NCI-H2196 (cell line): ENCODE results near the gene ATP4B.
A peak's percentile ranks its signal among the peaks of the same experiment; 100 is the strongest.

Experiments
- DNase-seq: peaks from one replicate; lab custom pipeline; 2025; ENCODE audit not compliant: unreplicated experiment; lab: John Stamatoyannopoulos, UW

The ATP4B gene

DNA sequence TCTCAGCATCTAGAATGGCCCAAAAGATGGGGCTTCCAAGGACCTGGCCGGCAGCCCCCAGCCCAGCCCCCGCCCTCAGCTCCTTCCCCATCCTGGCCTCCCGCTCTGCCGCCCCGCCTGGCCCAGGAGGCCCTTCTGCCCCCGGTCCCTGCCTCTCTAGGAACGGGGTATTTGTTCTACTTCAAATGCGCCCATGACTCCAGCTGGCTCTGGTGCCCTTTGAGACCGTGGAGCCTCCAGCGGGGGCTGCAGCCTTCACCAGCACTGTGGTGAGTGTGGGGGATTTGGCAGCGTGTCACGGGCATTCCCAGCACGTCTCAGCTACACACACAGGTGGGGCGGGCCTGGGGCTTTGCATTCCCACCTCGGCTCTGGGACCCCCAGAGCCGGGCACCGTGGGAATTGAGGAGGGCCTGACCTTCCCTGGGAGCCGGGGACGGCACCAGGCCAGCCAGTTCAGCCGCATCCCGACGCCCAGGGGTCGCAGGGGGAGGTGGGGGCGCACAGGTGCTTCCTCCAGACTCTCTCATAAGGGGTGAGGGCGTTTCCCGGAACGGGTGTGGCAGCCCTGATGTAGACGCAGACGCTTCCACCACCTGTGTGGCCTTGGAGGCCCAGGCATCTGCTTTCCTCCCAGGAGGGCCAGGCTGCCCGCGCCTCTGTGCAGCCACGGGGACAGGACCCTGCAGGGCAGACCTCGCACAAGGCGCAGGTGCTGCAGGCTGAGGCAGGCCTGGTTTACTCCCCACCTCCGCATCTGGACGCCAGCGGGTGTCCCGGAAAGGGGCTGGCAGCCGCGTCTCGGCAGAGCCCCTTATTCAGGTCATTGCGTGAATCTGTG lies 947 bp downstream of the ATP4B start:
- no peak for DNase-seq

DNA sequence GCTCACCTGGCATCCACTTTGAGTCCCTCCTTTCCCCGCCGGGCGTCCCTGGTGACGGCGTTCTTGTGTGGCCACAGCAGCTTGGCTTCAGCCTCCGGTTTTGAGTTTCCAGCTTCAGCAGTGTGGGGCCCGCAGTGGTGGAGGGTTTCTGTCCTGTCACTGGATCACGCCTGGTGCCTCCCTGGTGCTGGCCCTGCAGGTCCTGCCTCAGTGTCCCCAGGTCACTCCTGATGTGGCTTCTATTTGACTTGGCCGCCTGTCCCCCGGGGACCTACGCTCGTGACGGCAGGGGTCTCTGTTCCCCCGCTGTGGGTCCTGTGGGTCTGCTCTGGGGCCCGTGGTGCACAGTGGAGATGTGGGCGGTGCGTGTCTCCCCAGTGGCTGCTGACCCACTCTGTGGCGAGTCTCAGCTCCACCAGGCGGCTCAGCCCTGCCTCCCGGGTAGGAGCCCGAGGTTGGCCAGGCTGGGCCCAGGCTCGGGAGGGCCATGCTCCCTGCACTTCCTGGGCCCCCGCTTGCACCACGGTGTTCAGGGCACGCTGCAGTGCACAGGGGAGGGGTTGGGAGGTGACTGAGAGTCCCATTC lies 1.9 kb downstream of the ATP4B start:
- DNase-seq: no peak

DNA sequence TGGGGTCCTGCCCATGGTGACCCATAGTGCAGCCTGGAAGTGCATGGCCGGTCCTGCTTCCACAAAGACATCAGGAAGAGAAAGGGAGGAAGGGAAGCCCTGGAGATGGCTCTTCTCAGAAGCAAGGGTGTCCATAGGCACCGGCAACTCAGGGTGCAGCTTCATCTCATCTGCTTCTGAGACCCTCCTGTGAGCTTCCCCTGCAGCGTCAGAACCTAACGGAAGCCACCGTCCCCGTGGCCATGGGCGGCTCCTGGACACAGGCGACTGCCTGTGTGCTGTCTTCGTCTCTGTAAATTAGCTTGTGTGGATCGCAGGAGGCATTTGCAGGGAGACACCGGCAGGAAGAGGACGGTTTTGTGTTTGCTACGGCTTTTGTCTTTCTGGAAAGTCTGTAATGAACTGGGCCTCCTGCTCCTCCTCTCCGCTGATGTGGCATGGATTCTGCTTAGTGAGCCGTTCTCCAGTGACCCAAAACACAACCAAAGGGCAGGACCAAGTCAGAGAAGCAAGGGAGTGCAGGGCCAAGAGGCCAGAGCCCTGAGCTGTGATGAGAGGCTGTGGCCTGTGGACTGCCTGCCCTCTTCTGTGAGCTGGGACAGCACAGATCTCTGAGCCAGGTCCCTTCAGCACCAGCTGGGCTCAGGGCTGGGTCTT lies 2.5 kb downstream of the ATP4B start:
- no peak for DNase-seq

DNA sequence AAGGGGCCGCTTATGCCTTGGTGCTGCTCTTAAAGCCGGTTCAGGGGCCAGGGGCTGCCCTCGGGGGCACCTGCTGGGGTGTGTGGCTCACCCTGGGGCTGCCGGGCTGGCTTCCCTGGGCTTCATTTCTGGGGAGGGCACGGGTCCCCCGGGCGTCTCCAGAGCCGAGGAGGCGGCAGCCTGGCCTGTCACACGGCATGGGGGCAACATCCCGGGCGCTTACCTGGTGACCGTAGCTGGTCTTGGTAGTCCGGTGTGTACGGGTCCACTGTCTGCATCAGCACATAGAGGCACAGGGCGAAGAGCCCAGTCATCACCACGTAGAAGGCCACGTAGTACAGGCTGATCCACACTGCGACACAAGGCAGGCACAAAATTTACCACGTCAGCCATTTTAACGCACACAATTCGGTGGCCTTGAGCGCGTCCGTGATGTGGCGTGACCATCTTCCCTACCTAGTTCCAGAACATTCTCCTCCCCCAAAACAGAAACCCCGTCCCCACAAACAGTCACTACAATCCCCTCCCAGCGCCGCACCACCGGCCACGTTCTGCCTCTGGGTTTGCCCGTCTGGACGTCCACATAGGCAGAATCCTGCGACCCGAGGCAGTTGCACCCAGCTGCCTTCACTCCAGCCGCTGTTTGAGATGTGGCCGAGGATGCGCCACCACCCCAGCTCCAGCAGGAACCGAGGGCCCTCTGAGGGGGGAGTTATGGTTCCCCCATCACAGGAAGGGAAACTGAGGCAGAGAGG lies 3.2 kb downstream of the ATP4B start:
- DNase-seq: no peak

DNA sequence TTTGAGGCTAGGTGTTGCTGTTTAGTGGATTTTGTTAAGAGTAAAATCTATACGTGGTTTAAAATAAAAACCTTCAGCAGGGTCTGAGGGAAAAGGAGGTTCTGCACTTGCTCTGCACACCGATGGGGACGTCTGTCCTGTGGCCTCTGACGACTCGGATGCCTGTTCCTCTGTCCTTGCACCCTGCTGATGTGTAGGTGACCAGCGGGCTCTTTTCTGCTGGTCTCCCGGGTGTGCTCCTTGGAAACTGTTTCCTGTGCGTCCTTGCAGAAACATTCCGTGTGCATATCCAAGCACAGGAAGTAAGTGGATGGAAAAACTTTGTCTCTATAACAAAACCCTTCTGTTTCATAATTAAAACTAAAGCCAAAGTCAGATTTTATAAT lies 3.8 kb downstream of the ATP4B start:
- no peak for DNase-seq

DNA sequence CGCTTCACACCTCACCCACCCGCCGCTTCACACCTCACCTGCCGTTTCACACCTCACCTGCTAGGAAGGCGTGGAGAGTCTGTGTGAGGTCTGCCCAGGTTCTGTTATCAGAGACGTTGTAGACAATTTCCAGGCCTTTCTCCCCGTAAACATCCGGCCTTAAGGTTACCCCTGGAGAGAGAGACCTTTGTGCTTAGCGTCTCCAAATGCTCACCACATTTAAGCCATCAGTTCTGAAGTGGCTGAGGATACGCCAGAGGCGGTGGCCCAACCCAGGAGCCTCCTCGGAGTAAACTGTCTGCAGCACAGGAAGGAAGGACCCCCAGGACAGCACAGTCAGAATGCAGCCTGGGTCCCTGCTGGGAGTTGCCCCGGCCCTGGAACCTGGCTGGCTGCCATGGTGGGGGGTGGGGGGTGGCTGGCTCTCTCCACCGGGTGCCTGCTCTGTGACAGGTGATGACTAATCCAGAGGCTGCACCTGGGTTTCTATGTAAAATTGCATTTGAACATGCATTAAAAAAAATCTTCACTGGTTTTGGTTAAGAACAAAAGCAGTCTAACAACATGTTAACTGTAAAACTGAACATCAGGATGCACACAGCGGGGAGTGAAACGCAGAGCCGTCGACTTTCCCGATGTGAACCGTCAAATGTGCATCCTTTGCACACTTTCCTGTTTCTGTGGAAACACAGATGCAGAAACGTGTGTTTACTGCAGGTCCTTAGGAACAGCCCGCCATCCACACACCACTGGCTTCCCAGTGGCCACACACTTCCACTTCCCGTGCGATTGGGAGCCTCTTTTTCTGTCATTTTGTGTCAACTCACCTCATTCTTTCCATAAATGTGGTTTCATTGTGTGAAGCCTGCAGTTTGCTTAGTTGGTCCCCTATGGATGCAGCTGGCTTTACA lies 4.5 kb downstream of the ATP4B start:
- DNase-seq: no peak

DNA sequence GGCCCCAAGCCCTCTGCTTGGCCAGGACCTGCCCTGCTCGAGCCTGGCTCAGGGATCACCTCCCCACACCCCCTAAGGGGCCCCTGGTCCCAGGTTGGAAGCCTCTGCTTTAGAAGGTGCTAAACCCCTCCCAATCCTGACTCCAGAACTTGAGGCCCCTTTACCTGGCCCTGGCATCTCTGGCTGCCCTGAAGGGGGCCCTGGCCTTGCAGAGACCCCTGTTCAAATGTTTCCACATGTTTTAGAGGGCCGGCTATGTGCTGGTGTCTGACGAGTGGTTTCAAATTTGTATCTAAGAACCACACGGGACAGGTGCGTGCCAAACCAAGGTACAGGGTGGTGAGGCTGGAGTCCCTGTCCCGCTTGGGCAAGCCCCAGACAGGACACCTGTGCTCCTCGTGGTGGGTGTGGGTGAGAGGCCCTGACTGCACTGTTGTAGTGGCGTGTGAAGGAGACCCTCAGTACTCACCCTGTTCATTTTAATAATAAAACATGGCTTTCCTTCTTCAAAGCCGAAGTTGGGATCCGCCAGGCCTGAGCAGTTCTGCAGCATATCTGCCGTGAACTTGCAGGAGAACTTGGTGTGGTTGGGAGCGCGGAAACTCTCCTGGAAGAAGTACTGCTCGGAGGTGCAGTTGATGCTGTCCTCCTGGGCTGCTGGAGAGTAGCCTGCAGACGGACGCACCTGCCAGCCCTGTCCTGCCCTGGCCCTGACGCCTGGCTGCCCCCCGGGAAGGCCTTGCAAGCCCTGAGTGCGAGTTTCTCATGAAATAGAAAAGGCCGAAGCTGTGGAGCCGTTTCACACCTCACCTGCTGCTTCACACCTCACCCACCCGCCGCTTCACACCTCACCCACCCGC lies 5.4 kb downstream of the ATP4B start:
- DNase-seq: no peak

DNA sequence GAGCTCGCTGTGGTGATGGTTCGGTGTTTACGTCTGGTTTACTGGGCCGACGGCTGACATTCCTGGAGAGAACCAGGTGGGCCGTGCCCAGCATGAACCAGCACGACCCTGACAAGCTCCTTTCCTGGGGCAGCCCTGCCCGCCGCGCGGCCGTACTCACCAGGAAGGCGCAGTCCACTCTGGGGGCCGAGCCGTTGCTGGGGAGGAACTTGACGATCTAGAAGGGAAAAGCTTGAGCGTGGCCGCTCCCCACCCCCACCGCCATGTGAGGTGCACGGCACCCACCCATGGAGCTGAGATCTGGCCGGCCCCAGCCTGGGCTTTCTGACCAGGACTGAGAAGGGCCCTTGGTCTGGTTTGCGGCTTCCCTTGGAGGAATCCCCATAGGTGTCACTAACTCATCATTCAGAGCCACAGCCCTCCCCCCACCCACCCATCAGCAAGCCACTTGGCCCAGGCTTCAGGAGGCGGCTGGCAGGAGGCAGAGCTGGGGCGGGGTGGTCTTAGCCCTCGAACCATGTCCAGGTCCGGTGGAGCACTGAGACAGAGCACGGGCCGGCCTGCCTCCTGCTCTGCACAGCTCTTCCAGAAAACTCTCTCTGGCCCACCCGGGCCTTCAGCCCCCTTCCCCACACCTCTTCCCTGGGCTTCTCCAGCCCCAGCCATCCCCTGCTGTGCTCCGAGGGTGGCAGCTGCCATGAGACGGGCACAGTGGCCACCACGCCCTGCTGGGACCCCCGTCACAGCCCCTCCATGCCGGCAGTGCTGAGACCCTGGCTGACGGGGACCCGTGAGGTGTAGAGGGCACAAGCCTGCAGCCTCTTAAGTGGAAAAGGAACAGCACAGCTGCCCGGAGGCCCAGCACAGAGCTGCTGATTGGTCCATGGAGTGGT lies 6.2 kb downstream of the ATP4B start:
- DNase-seq: no peak

DNA sequence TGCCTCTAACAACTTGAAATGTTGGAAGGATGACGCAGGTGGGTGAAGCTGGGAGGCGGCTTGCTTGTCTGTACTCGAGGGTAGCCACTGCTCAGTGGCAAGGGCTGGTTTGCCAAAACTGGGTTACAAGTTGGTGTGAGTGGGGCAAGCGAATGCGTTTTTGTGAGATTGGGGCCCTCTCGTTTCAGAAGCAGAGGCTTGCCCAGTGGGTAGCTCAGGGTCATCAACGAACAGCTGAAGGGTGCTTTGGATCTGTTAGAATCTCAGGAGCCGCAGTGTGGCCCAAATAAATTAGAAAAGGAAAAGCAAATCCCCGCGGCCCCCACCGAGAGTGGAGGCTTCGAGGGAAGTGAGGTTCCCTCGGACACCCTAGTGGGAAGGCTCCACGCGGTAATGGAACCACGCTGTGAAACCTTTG lies 7.3 kb downstream of the ATP4B start:
- no peak for DNase-seq

DNA sequence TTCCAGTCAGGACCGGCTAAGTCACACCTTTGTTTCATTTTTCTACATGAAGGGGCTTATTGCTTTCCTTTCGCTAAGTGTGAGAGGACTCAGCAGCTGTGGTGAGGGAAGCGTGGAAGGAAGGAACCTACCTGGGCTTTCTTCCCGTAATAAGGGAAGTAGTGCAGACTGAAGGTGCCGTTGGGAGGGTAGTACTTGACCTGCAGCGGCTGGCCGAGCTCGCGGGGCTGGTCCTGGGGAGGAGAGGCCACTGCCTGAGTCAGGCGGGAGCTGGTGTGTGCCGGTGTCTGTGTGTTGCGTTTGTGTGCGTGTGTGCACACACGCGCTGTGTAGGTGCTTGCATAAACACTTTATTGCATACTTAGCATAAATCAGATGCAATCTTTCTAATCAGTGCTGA lies 7.7 kb downstream of the ATP4B start:
- DNase-seq: no peak

DNA sequence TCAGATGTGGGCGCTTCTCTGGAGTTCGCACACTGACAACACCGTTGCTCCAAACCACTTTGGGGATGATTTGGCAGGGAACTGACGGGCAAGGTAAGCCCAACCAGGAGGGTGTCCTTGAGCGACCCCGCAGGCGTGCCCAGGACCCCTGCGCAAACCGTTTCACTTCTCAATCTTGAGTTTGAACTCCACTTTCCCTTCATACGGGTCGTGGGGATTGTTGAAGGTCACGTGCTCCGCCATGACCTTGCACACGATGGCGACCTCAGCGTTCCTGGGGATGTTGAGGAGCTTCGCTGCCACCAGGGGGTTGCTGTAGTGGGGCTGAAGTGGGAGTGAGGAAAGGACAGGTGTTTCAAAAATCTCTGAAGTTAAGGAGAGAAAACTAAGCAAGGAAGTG lies 8.8 kb downstream of the ATP4B start:
- no peak for DNase-seq

DNA sequence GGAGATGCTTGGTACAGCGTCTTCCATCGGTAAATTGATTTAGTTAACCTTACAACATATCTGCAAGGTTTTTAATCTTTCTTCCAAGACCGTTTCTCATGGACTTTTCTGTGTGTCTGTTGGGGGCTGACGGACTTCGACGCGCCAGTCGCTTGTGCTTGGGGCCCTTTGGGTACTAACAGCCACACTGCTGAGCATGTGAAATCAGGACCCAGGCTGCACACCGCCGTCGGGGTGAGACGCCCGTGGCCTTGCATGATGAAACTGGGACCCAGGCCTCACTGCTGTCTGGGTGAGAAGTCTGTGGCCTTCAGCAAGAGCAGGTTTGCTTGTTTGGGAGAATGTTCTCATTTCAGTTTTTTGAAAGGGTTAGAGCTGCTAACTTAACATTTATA lies 9.8 kb downstream of the ATP4B start:
- DNase-seq: no peak

DNA sequence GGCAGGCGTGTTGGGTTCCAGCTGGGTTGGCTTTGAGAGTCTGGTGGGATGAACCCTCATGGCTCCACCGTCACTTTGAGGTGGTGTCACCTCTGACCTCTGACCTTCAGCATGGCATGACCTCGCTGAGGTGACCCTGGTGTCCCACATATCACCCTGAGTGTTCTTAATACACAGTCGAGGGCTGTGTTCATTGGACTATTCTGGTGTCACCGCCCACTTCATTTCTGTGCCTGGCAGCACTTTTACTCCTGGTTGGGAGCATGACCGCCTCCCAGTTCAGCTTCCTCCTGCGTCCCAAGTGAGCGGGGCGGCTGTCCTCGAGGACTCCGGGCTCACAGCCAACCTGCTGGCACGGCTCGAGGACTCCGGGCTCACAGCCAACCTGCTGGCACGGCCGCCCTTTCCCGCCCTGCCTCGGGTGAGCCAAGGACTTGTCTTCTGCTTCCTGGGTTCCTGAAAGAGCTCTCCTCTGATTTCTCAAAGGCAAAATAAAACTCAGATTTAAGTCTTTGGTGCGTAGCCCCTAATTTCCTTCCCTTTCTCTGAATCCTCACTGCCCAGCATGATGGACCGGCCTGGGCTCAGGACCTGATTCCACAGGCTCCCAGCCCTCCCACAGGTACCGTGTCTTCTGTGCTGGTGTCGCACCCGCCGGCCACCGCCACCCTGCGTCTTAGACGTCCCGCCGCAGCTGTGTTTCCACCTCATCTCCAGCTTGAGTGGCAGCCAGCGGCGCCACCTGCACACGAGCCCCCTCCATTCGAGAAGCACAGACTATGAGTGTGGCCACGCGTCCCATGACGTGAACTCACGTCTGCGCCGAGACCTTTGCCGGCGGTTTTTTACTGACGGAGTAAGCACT lies 10.4 kb downstream of the ATP4B start:
- DNase-seq: peak; percentile 83

DNA sequence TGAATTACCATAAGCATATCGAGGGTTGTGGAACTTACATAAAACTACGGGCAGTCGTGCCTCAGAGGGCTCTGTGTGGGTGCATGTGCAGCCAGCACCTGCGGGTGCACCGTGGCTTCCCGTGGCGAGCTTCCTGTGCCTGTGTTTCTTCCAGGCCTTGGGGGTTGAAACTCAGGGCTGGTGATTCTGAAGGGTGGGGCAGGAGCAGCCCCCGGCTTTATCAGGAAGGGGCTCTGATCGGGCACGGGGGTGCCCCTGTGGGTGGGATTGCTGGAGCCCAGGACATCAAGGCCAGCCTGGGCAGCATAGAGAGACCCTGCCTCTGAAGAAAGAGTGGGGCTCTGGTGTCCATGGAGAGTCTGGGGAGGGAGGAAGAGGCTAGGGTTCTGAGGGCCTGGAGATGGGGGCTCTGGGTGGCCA lies 11.1 kb downstream of the ATP4B start:
- DNase-seq: no peak

DNA sequence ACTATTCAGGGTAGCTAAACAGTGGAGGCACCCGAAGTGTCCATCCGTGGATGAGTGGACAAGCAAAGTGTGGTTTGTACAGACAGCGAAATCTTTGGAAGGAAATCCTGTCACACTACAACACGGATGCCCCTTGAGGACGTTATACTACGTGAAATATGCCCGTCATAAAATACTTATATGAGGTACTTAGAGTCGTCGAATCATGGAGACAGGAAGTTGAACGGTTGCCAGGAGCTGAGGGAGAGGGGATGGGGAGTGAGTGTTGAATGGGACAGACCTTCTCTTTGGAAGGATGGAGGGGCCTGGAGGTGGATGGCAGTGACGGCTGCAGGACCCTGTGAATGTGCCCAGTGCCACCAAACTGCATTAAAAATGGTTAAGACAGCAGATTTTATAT lies 11.6 kb downstream of the ATP4B start:
- no peak for DNase-seq

DNA sequence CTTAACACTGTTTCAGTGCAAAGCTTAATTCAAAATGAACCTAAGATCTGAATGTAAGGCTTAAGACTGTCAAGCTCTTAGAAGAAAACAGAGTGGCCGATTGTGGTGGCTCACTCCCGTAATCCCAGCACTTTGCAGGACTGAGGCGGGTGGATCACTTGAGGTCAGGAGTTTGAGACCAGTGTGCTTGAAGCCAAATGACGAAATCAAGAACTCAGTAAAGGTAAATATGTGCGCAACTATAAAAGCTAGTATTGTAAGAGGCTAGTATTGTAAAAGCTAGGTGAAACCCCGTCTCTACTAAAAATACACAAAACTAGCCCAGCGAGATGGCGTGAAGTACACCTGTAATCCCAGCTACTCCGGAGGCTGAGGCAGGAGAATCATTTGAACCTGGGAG lies 12.7 kb downstream of the ATP4B start:
- DNase-seq: no peak

DNA sequence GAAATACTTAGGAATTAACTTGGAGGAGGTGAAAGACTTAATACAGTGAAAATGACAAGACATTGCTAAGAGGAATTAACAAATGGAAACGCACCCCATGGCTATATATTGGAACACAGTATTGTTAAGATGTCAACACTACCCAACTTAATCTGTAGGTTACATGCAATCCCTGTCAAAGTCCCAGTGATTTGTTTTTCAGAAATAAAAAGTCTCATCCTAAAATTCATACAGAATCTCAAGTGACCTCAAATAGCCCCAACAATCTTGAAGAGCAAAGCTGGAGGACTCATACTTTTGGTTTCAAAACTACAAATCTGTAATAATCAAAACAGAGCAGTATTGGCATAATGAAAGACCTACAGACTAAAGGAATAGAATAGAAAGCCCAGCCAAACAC lies 13.2 kb downstream of the ATP4B start:
- DNase-seq: no peak

DNA sequence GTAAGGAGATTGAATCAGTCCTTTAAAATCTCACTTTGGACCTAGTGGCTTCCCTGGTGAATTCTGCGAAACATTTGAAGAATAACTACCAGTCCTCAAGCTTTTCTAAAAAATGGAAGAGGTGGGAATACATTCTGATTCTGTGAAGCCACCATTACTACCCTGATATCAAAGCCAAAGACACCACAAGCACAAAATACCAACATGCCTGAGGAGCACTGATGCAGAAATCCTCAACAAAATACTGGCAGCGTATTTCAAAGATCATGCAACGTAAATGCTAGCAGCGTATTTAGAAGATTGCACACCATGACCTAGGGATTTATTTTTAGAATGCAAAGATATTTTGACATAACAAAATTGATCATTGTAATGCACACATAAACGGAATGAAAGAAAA lies 14.4 kb downstream of the ATP4B start:
- DNase-seq: no peak
